ENCODE measurements around the gene MN1.
A peak's percentile ranks its signal among the peaks of the same experiment; 100 is the strongest.

Gene MN1

DNA sequence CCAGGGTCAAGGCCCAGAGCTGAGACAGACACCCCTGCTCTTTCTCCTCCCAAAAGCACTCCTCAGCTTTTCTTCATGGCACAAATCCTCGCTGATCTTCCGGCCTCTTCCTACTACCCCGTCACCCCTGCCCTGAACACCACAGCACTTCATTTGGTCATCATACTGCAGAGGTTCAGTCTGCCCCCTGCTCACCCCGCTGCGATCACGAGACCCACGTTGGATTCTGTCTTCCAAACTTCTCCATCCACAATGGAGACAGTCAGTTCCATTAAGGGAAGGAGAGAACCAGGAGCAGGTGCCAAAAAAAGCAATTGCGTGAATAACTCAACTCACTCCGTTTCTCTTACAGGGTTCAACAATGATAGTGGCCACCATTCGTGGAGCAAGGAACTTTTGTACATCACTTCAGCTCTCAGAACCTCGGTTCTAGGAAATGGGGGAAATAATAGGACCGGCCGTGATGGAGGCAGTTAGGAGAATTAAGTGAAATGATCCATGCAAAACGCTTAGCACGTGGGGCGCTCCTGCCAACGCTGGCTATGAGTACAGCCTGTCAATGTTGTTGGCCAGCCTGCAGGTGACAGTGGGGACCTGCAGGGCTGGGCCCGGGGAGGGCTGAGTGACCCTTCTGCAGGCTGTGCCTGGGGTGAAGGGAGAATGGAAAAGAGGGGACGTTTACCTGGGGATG lies 45.9 kb downstream of the MN1 start:
- no peak overlapping the region for H3K4me3 ChIP-seq (replicated peaks; ENCODE audit: low read depth, low read length)
- no peak for DNase-seq (ENCODE audit: low read depth)
- TF ChIP-seq CTCF (IDR thresholded peaks at IDR 0.05; ENCODE audit: low read length, missing control alignments), result no peak

GRCh38 chr22:27754888-27755480 lies 46.6 kb downstream of the MN1 start:
- no peak for DNase-seq (ENCODE audit: low read depth)
- no peak for TF ChIP-seq CTCF (IDR thresholded peaks at IDR 0.05; ENCODE audit: low read length, missing control alignments)

DNA sequence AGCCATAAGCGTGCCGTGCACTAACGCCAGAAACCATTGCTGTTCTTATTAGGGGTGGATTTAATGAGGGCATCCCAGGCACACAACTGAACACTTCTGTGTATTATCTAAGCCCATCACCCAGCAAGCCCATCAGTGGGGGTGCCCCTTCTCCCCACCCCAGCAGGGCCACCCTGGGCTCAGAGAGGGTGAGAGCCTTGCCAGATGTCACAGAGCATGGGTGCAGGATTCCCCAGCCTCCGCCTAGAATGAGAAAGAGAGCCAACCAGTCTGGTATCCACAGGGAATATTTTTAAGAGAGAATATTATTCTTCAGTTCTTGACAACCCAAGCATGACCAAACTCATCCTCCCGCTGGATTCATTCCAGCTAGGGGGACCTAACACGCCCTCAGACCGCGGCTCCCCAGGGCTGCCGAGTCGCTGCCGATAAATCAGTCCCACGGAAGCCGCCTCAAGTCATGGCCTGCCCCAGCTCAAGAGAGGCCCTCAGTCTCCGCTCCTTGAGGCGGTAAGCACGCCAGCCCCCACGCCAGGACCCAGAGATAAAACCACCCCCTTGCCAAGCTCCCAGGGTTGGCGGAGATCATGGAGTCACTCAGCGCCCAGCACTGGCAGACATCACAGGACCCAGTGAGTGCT lies 47.2 kb downstream of the MN1 start:
- no peak for DNase-seq (ENCODE audit: low read depth)
- no peak overlapping the region for H3K4me3 ChIP-seq (replicated peaks; ENCODE audit: low read depth, low read length)
- no peak for TF ChIP-seq CTCF (IDR thresholded peaks at IDR 0.05; ENCODE audit: low read length, missing control alignments)

More at GRCh38 chr22:27754888-27755480, 46.6 kb downstream of the MN1 start:
- no peak overlapping the region for H3K4me3 ChIP-seq (replicated peaks; ENCODE audit: low read depth, low read length)

- H3K4me3 ChIP-seq (replicated peaks; ENCODE audit: low read depth, low read length), result no peak overlapping the region
- TF ChIP-seq CTCF (IDR thresholded peaks at IDR 0.05; ENCODE audit: low read length, missing control alignments), result no peak
- peak; percentile 48 for DNase-seq (ENCODE audit: low read depth)
Measured at GRCh38 chr22:27752771-27753170, 48.8 kb downstream of the MN1 start.

DNA sequence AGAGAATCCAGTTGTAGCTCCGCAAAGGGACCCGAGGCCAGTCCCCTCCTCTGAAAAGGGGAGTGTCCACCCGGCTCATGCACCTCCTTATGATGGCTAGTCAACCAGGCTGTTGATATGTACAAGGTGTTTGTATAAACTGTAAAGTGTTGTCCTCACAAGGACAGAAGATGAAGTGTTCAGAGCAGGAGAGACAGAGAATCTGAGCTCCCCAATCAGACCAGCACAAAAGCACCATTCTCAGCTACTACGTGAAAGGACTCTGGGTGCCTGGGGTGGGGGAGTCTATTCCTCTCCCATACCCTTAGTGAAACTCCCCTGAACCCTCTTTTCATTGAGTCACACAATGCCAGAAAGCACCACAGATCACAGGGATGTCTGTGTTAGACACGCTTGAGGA lies 49.4 kb downstream of the MN1 start:
- TF ChIP-seq CTCF (IDR thresholded peaks at IDR 0.05; ENCODE audit: low read length, missing control alignments), result no peak
- no peak for DNase-seq (ENCODE audit: low read depth)
- H3K4me3 ChIP-seq (replicated peaks; ENCODE audit: low read depth, low read length), result no peak overlapping the region

GRCh38 chr22:27751277-27752070 lies 50.1 kb downstream of the MN1 start:
- no peak for DNase-seq (ENCODE audit: low read depth)
- TF ChIP-seq CTCF (IDR thresholded peaks at IDR 0.05; ENCODE audit: low read length, missing control alignments), result no peak
- H3K4me3 ChIP-seq (replicated peaks; ENCODE audit: low read depth, low read length), result no peak overlapping the region

Data from fibroblast of pulmonary artery (primary cell).